GM18519 (cell line): ENCODE data around the gene ARHGEF11.

Experiments
- ATAC-seq: cut with Tn5 transposase; IDR thresholded peaks from one replicate; pipeline ENCODE4 v1.9.1; 2021; ENCODE audit warnings: mild to moderate bottlenecking, moderate library complexity; ENCODE audit not compliant: unreplicated experiment, low FRiP score

The ARHGEF11 gene

GRCh38 chr1:157001304-157001703 is 44.2 kb downstream of the ARHGEF11 start:
- ATAC-seq, result no peak

- ATAC-seq, result no peak
Measured at GRCh38 chr1:157000686-157001085, 44.9 kb downstream of the ARHGEF11 start.

GRCh38 chr1:156999596-157000320 is 45.8 kb downstream of the ARHGEF11 start:
- ATAC-seq, result no peak

GRCh38 chr1:156998840-156999500 is 46.6 kb downstream of the ARHGEF11 start:
- no peak for ATAC-seq

GRCh38 chr1:156998301-156998700 is 47.2 kb downstream of the ARHGEF11 start:
- ATAC-seq, result no peak

- no peak for ATAC-seq
Measured at GRCh38 chr1:156995412-156995811, 50.1 kb downstream of the ARHGEF11 start.

- ATAC-seq, result no peak
Measured at GRCh38 chr1:156994277-156994676, 51.3 kb downstream of the ARHGEF11 start.

- no peak for ATAC-seq
Measured at GRCh38 chr1:156993426-156994147, 52.0 kb downstream of the ARHGEF11 start.

GRCh38 chr1:156992215-156992614 is 53.3 kb downstream of the ARHGEF11 start:
- ATAC-seq, result no peak

- ATAC-seq, result no peak
Measured at GRCh38 chr1:156987715-156988114, 57.8 kb downstream of the ARHGEF11 start.

GRCh38 chr1:156980551-156980950 is 65.0 kb downstream of the ARHGEF11 start:
- no peak for ATAC-seq

GRCh38 chr1:156975084-156975483 is 70.5 kb downstream of the ARHGEF11 start:
- no peak for ATAC-seq

GRCh38 chr1:156973417-156973816 is 72.1 kb downstream of the ARHGEF11 start:
- no peak for ATAC-seq

GRCh38 chr1:156970017-156970416 is 75.5 kb downstream of the ARHGEF11 start:
- ATAC-seq, result no peak

- ATAC-seq, result no peak
Measured at GRCh38 chr1:156969496-156969895, 76.0 kb downstream of the ARHGEF11 start.

- no peak for ATAC-seq
Measured at GRCh38 chr1:156964441-156964840, 81.1 kb downstream of the ARHGEF11 start.

GRCh38 chr1:156963621-156964020 is 81.9 kb downstream of the ARHGEF11 start:
- no peak for ATAC-seq

GRCh38 chr1:156961709-156962108 is 83.8 kb downstream of the ARHGEF11 start:
- no peak for ATAC-seq

- ATAC-seq, result no peak
Measured at GRCh38 chr1:156959925-156960324, 85.6 kb downstream of the ARHGEF11 start.

- ATAC-seq, result no peak
Measured at GRCh38 chr1:156959414-156959813, 86.1 kb downstream of the ARHGEF11 start.

- ATAC-seq, result no peak
Measured at GRCh38 chr1:156958247-156958714, 87.3 kb downstream of the ARHGEF11 start.
